ENCODE data around the gene AKR1C8. TPM values are rescaled to one million over a fixed set of nuclear protein-coding genes. Genes with fewer than 3 reads are reported as not detected.
"Not testable (repeated sequence)": the region's sequence is repeated elsewhere in the genome, so short reads cannot be mapped to it uniquely, and the experiment has no call there.

AKR1C8 gene
- total RNA-seq, 1 experiment from 2014 or later, result not detected

- DNase-seq (ENCODE audit: low read depth), result no peak
Observed at GRCh38 chr10:5168897-5169420, 16.0 kb downstream of the AKR1C8 start.

DNA sequence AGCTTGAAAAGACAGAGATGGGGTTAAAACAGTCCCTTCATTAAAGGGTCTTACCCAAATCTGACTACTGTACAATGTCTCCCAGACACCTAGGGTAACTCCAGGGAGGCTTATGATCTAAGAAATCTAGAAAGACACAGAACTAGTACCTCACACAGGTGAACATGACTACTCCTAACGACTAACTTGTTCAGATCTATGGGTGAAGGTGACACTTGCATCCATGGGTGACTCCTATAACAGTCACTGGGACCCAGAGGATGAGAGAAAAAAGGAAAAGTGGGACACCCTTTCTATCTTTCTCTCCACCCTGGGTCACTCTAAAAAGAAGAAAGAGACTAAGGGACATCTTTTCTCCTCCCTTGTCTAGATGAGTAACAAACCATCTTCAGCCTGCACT, 19.2 kb downstream of the AKR1C8 start:
- no peak for DNase-seq (ENCODE audit: low read depth)

DNA sequence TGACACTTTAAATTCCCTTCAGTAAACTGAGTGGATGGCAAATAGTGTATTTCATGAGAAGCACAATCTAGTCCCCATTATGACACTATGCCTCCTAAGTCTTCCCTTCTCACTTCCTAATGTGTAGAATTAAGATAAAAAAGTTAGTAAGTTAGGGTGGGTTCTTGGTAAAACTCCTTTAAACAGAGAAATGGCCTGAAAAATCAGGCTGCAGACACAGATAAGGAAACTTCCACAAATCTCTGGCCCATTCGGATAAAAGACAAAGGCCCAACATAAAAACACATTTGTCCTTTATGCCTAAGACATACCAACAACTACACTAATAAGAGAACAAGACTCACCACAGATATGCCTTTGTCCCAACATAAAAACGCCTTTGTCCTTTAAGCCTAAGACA, 21.5 kb downstream of the AKR1C8 start:
- DNase-seq (ENCODE audit: low read depth), result no peak

DNA sequence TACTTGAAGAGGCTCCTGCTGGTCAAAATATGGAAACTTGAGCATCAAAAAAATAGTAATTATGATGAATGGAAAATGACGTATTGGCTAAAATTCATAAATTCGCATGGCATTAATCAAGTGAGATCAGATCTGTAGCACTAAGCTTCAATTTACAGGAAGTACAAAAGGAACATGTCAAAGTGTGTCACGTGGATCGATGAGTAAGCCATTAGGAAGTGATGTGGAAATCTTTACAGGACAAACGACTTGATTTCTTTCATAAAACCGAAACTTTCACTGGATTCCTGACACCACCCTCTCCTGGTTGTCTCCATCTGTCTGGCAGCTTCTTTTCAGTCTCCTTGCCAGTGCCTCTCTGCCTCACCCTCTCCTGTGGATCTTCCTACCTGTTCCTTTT, 25.8 kb downstream of the AKR1C8 start:
- no peak for DNase-seq (ENCODE audit: low read depth)

DNA sequence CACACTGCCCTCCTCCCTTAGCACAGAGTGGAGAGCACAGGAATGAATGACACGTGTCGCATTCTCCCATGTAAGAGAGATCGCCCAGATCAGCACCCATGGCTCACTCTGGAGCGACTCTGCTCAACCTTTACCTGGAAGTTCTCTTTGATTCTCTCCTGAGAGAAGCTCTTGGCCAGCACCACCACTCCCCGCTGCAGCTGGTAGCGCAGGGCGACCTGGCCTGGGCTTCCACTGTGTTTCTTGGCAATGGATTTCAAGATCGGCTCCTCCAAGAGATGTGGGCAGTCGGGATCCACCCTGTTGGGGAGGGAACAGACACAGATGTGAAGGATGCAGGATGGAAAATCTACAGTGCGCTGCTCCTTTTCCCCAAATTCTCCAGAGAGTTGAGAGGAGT, 27.4 kb downstream of the AKR1C8 start:
- no peak for DNase-seq (ENCODE audit: low read depth)

- DNase-seq (ENCODE audit: low read depth), result no peak
Observed at GRCh38 chr10:5155951-5156350, 29.0 kb downstream of the AKR1C8 start.

DNA sequence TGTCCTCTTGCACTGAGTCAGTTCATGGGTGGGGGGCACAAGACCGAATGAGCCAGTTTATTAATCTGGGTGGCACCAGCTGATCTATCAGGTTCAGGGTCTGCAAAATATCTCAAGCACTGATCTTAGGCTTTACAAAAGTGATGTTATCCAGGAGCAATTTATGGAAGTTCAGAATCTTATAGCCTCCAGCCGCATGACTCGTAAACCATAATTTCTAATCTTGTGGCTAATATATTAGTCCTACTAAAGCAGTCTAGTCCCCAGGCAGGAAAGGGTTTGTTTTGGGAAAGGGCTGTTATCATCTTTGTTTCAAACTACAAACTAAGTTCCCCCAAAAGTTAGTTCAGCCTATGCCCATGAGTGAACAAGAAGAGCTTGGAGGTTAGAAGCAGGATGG, 33.9 kb downstream of the AKR1C8 start:
- DNase-seq (ENCODE audit: low read depth), result no peak

DNA sequence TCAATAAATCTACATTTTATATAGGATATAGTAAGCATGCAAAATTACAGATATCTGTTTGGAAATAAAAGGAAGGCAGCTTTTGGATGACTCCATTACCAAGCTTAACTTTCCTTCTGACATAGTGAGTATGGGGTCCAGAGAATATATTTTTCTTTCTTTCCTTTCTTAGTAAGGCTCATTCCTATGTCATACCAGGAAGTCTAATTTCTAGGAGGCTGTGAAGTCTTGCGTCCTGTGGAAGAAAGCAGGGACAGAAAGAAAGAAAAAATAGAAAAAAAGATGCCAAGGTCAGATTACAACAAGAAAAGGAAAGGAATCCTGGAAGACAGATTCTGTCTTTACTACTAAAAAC, 36.3 kb downstream of the AKR1C8 start:
- DNase-seq (ENCODE audit: low read depth), result no peak

DNA sequence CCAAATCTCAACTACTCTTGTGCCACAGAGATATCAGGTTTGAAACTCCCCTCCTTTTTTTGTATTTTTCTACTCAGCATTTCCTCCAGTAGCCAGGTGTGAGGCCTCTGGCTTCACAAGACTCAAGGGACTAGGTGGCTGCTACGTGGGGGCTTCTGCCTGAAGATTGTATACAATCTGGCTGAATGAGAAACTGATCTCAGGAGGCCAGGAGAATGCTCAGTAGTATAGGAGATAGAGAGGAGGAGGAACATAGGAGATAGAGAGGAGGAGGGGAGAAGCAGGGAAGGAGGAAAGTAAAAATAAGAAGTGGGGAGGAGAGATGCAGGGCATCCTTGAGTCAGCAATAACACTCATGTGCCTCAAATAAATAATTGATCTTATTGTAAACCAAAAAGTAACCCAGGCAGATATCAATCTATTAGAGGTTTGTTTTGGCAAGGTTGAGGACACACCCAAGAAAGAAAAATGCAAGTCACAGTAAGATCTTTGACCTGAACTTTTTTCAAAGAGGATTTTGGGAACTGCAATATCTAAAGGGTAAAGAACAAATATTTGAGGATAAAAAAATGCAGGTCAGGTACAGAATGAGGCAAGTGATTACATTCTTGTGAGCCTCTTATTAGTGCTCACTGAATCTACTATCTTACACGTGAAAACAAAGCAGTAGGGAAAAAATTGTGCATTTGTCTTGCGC, 36.8 kb downstream of the AKR1C8 start:
- DNase-seq (ENCODE audit: low read depth), result no peak

DNA sequence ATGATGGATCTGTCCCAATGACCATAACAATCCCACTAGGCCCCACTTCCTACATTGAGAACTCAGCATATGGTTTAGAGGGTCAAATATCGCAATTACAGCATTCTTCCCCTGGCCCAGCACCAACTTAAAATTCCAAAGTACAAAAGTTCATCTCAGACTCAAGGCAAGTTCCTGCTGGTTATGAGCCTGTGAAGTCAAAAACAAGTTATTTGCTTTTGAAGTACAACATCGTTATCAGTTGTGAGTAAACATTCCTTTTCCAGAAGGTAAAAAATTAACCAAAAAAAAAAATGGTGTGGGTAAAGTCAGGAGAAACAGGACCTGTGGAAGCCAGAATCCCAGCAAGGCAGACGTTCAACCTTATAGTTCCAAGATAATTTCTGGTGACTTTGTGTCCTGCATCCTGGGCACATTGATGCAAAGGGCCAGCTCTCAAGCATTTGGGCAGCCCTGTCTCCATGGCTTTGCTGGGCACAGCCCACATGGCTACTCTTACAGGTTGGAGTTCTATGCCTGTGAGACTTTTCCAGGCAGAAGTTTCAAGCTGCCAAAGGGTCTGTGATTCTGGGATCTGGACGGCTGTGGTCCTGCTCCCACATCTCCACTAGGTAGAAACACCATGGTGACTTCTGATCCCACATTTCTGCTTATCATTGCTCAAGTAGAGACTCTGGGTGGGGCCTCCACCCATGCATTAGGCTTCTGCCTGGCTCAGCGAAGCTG, 37.5 kb downstream of the AKR1C8 start:
- DNase-seq (ENCODE audit: low read depth), result no peak

DNA sequence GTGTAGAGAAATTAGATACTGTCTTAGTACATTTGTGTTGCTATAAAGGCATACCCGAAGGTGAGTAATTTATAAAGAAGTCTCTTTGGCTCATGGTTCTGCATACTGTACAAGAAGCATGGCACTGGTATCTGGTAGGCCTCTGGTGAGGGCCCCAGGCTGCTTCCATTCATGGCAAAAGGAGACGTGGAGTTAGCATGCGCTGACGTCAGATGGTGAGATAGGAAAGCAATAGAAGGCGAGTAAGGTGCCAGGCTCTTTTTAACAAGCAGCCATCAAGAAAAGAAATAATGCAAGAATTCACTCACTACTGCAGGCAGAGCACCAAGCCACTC, 38.1 kb downstream of the AKR1C8 start:
- no peak for DNase-seq (ENCODE audit: low read depth)

DNA sequence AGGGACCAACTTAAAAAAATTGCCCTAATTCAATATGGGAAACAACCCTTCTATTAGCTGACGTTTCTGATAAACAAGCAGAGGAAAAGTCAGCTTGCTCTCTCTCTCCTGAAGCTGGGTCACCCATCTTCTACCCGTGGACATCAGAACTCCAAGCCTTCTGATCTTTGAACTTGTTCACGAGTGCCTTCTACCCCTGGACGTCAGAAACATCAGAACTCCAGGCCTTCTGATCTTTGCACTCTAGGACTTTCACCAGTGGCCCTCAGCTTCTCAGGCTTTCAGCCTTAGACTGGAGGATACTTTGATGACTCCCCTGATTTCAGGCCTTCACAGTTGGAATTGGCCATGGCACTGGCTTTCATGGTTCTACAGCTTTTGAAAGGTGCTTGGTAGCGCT, 41.8 kb downstream of the AKR1C8 start:
- no peak for DNase-seq (ENCODE audit: low read depth)

DNA sequence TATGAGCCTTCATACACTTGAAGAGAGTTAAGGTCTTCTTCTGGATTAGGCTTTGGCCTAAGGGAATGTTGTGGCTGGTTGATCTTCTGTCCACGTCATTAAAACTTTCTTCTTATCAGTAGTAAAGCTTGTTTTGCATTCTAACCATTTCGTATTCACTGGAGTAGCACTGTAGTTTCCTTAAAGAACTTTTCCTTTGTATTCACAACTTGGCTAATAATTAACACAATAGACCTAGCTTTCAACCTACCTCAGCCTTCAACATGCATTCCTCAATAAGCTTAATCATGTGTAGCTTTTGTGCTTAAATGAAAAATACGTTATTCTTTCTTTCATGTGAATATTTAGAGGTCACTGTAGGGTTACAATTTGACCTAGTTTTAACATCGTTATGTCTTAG, 42.8 kb downstream of the AKR1C8 start:
- DNase-seq (ENCODE audit: low read depth), result no peak

- not testable (repeated sequence) for DNase-seq (ENCODE audit: low read depth)
Observed at GRCh38 chr10:5137699-5138098, 47.3 kb downstream of the AKR1C8 start.

DNA sequence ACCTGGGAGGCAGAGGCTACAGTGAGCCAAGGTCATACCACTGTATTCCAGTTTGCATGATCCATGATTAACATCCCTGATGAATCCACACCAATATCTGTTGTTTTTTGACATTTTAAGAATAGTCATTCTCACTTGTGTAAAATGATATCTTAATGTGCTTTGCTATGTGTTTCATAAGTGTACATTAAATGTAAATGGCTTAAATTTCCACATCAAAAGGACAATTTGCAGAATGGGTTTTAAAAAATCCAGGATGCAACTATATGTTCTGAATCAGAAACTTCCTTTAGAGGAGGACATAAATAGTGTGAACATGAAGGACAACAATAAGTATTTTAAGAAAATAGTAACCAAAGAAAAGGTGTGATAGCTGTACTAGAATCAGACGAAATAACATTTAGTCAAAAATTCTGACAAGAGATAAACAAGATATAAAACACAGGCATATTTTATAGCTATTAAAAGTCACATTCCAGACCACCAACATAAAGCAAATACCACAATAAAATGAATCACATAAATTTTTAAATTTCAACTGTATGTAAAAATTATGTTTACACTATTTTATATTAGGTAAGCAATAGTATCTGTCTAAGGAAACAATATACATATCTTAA, 48.4 kb downstream of the AKR1C8 start:
- DNase-seq (ENCODE audit: low read depth), result no peak

GRCh38 chr10:5135581-5135980, 49.4 kb downstream of the AKR1C8 start:
- no peak for DNase-seq (ENCODE audit: low read depth)

- no peak for DNase-seq (ENCODE audit: low read depth)
Observed at GRCh38 chr10:5125315-5126044, 59.5 kb downstream of the AKR1C8 start.

- DNase-seq (ENCODE audit: low read depth), result no peak
Observed at GRCh38 chr10:5123886-5124285, 61.1 kb downstream of the AKR1C8 start.

DNA sequence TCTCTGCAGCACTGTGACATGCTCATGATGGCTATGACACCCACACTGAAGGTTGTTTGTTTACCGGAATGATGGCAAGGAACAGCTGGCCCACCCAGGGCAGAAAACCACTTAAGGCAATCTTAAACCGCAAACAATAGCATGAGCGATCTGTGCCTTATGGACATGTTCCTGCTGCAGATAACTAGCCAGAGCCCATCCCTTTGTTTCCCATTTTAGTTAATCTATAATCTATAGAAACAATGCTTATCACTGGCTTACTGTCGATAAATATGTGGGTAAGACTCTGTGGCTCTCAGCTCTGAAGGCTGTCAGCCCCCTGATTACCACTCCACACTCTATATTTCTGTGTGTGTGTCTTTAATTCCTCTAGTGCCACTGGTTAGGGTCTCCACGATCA, 65.0 kb downstream of the AKR1C8 start:
- DNase-seq (ENCODE audit: low read depth), result not testable (repeated sequence)

DNA sequence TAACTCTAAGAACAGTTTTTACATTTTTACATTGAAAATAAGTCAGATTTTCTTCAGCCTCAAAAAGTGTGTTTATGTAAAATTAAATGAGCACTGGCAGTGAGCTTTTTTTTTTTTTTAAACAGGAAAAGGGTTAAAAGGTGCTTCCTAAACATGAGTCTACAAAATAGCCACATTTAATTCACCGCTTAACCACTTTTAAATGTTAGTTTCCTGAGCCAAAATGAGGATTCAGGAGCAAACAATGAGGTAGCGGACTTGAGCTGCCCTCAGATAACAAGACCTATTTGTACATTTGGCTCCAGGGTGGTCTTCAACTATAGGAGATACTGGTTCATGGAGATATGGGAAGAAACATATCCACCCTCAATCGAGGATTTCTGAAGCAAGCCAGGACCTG, 67.9 kb downstream of the AKR1C8 start:
- DNase-seq (ENCODE audit: low read depth), result no peak

- DNase-seq (ENCODE audit: low read depth), result no peak
Observed at GRCh38 chr10:5116621-5117020, 68.3 kb downstream of the AKR1C8 start.

DNA sequence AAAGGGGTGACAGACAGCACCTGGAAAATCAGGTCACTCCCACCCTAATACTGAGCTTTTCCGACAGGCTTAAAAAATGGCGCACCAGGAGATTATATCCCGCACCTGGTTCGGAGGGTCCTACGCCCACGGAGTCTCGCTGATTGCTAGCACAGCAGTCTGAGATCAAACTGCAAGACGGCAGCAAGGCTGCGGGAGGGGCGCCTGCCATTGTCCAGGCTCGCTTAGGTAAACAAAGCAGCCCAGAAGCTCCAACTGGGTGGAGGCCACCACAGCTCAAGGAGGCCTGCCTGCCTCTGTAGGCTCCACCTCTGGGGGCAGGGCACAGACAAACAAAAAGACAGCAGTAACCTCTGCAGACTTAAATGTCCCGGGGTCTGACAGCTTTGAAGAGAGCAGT, 75.1 kb downstream of the AKR1C8 start:
- DNase-seq (ENCODE audit: low read depth), result not testable (repeated sequence)
